HCT116 (cell line): ENCODE results near the gene DENND4B.

ENCODE experiments used
- CEBPB ChIP-seq: IDR thresholded peaks from 2 replicates; pipeline ENCODE4 v1.6.1; 2012; ENCODE audit warnings: low read depth
- CTCF ChIP-seq, 3 experiments: fragments of 200-600 bp in 1 of 3; sonication (generic) in 1 of 3; IDR thresholded peaks in 2 of 3; conservative IDR thresholded peaks in 1 of 3; 2 replicates each; pipeline ENCODE4 v1.5.1; 2012 to 2017; ENCODE audit warnings: low read depth in 2 of 3, low read length in 2 of 3, antibody characterized with exemption in 1 of 3, borderline replicate concordance in 1 of 3, control low read depth in 1 of 3, mild to moderate bottlenecking in 1 of 3, mixed read lengths in 1 of 3, mixed run types in 1 of 3, moderate library complexity in 1 of 3; ENCODE audit not compliant: insufficient read depth in 1 of 3
- EZH2 ChIP-seq: fragments of 200-600 bp; sonication (generic); IDR thresholded peaks from 2 replicates; pipeline ENCODE4 v1.6.1; 2017; ENCODE audit warnings: antibody characterized with exemption, mixed run types
- EZH2phosphoT487 ChIP-seq: fragments of 200-600 bp; IDR thresholded peaks from 2 replicates; pipeline ENCODE4 v1.6.1; 2018; ENCODE audit warnings: antibody characterized with exemption, borderline replicate concordance
- SIN3A ChIP-seq: IDR thresholded peaks from 2 replicates; pipeline ENCODE4 v1.6.1; 2012; ENCODE audit warnings: low read depth

GRCh38 chr1:153956997-153957715 is 10.6 kb upstream of the DENND4B start:
- TF ChIP-seq CEBPB (no peak), EZH2 (no peak), SIN3A (no peak), CTCF (IDR thresholded peaks at IDR 0.05 in 2 of 3, conservative IDR thresholded peaks at IDR 0.05 in 1 of 3; ENCODE audit: borderline replicate concordance in 1 of 3, insufficient read depth in 1 of 3, low read depth in 2 of 3, low read length in 2 of 3) (no peak), EZH2phosphoT487 (no peak)
